GM23338 (cell line): ENCODE data around the gene CD300H. TPM values are rescaled to one million over a fixed set of nuclear protein-coding genes. Genes with fewer than 3 reads are reported as not detected.

ENCODE experiments used
- ATAC-seq: fragments of 200-7000 bp; cut with Tn5 transposase; 3 replicates; pipeline ENCODE4 v1.9.1; 2020
- DNase-seq: peaks from one replicate; pipeline ENCODE4 v3.0.0-alpha.2; 2015; ENCODE audit warnings: low spot score
- H2AFZ ChIP-seq: fragments of 200-600 bp; sonication (generic); 2 replicates; pipeline ENCODE4 v1.8.0; 2016; ENCODE audit warnings: antibody characterized with exemption, mild to moderate bottlenecking, moderate library complexity
- H3F3A ChIP-seq: fragments of 200-600 bp; sonication (generic); replicated peaks from 2 replicates; pipeline ENCODE4 v1.8.0; 2017; ENCODE audit warnings: antibody characterized with exemption, mixed run types, low read depth
- H3K27ac ChIP-seq: fragments of 200-600 bp; sonication (generic); 2 replicates; pipeline ENCODE4 v1.6.1; 2016; ENCODE audit warnings: low read depth
- H3K27me3 ChIP-seq: fragments of 200-600 bp; sonication (generic); 2 replicates; pipeline ENCODE4 v1.8.0; 2016; ENCODE audit warnings: mild to moderate bottlenecking, mixed run types, moderate library complexity; ENCODE audit not compliant: insufficient read depth
- H3K36me3 ChIP-seq: fragments of 200-600 bp; sonication (generic); 2 replicates; pipeline ENCODE4 v1.8.0; 2016; ENCODE audit warnings: mild to moderate bottlenecking; ENCODE audit not compliant: insufficient read depth
- H3K4me1 ChIP-seq: fragments of 200-600 bp; sonication (generic); 2 replicates; pipeline ENCODE4 v1.8.0; 2016; ENCODE audit warnings: mild to moderate bottlenecking, moderate library complexity; ENCODE audit not compliant: insufficient read depth
- H3K4me2 ChIP-seq: fragments of 200-600 bp; sonication (generic); 2 replicates; pipeline ENCODE4 v1.7.1; 2017; ENCODE audit warnings: mixed run types
- H3K4me3 ChIP-seq: fragments of 200-600 bp; sonication (generic); 2 replicates; pipeline ENCODE4 v1.6.1; 2016; ENCODE audit warnings: mixed run types
- H3K79me2 ChIP-seq: fragments of 200-600 bp; sonication (generic); replicated peaks from 2 replicates; pipeline ENCODE4 v1.8.0; 2017; ENCODE audit warnings: mild to moderate bottlenecking; ENCODE audit not compliant: insufficient read depth
- H3K9me2 ChIP-seq: fragments of 200-600 bp; sonication (generic); 2 replicates; pipeline ENCODE4 v1.8.0; 2017; ENCODE audit not compliant: insufficient read depth
- H4K20me1 ChIP-seq: fragments of 200-600 bp; sonication (generic); replicated peaks from 2 replicates; pipeline ENCODE4 v1.8.0; 2017; ENCODE audit warnings: mild to moderate bottlenecking; ENCODE audit not compliant: insufficient read depth
- H3K27ac Mint-ChIP-seq: 2 replicates; pipeline ENCODE4 v1.8.0; 2020; ENCODE audit warnings: inconsistent platforms, mild to moderate bottlenecking, moderate library complexity, mixed read lengths
- H3K27me3 Mint-ChIP-seq: 3 replicates; pipeline ENCODE4 v1.8.0; 2022; ENCODE audit warnings: low read depth, mild to moderate bottlenecking, moderate library complexity, mixed read lengths, inconsistent platforms; ENCODE audit not compliant: insufficient read depth, poor library complexity
- H3K36me3 Mint-ChIP-seq: 3 replicates; pipeline ENCODE4 v1.8.0; 2021; ENCODE audit warnings: low read depth, mild to moderate bottlenecking, inconsistent platforms, moderate library complexity, mixed read lengths
- H3K4me1 Mint-ChIP-seq: 3 replicates; pipeline ENCODE4 v1.8.0; 2020; ENCODE audit warnings: mild to moderate bottlenecking, inconsistent platforms, mixed read lengths
- H3K4me3 Mint-ChIP-seq: 3 replicates; pipeline ENCODE4 v1.8.0; 2021; ENCODE audit warnings: moderate library complexity, mild to moderate bottlenecking, inconsistent platforms, mixed read lengths
- H3K9me3 Mint-ChIP-seq: 3 replicates; pipeline ENCODE4 v1.8.0; 2020; ENCODE audit warnings: moderate library complexity, mild to moderate bottlenecking, inconsistent platforms, mixed read lengths
- CREB1 ChIP-seq: fragments of 250-450 bp; sonication (Bioruptor Pico); IDR thresholded peaks from 2 replicates; pipeline ENCODE4 v1.5.0; 2020; ENCODE audit warnings: low read depth, mild to moderate bottlenecking, moderate library complexity
- JUNB ChIP-seq: IDR thresholded peaks from one replicate; pipeline ENCODE4 v1.6.1; 2016; ENCODE audit warnings: antibody characterized with exemption; ENCODE audit not compliant: unreplicated experiment
- STAT1 ChIP-seq: IDR thresholded peaks from one replicate; pipeline ENCODE4 v1.6.1; 2016; ENCODE audit warnings: antibody characterized with exemption; ENCODE audit not compliant: unreplicated experiment
- ZNF114 ChIP-seq: fragments of 250-450 bp; sonication (Bioruptor Pico); IDR thresholded peaks from 2 replicates; pipeline ENCODE4 v1.5.0; 2020; ENCODE audit warnings: mild to moderate bottlenecking, moderate library complexity
- polyA plus RNA-seq: library from polyadenylated mRNA; unstranded; fragments of >200 nt; fragmentation: Nextera tagmentation; extraction: Ambion mirVana; gene quantifications from 2 replicates; pipeline ENCODE4 v1.2.1, GENCODE V29; 2016
- total RNA-seq: library from RNA; depleted of rRNA; stranded (reverse); fragments of >200 nt; shearing (Covaris generic); gene quantifications from 2 replicates; pipeline ENCODE4 v1.2.3, GENCODE V29; 2014
- TF ChIP-seq, protein P1 (sequence below): fragments of 250-450 bp; sonication (Bioruptor Pico); IDR thresholded peaks from 2 replicates; pipeline ENCODE4 v1.5.0; 2020; ENCODE audit warnings: mild to moderate bottlenecking, moderate library complexity
- TF ChIP-seq, protein P2 (sequence below): IDR thresholded peaks from 2 replicates; pipeline ENCODE4 v1.6.1; 2016; ENCODE audit warnings: antibody characterized with exemption

Gene CD300H
- total and polyA plus RNA-seq, 2 experiments from 2014 or later = not detected

DNA sequence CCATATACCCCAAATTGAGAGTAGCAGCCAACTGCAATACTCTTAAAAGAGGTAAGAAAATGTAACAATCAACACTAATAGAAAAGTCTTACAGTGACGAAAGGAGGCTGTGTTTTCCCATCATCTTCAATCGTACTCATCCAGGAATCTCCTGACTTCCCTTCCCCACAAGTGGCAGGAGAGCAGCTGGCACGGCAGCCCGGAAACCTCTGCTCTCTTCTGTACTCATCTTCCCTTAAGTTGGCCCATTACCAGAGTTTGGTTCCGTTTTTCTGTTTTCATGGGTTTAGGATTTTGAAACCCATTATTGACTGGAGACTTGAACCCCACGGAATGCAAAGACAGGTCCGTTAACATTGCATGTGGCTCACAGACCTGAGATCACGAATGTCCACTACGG is 11.7 kb upstream of the CD300H start (continued):
- TF ChIP-seq, protein P1, sequence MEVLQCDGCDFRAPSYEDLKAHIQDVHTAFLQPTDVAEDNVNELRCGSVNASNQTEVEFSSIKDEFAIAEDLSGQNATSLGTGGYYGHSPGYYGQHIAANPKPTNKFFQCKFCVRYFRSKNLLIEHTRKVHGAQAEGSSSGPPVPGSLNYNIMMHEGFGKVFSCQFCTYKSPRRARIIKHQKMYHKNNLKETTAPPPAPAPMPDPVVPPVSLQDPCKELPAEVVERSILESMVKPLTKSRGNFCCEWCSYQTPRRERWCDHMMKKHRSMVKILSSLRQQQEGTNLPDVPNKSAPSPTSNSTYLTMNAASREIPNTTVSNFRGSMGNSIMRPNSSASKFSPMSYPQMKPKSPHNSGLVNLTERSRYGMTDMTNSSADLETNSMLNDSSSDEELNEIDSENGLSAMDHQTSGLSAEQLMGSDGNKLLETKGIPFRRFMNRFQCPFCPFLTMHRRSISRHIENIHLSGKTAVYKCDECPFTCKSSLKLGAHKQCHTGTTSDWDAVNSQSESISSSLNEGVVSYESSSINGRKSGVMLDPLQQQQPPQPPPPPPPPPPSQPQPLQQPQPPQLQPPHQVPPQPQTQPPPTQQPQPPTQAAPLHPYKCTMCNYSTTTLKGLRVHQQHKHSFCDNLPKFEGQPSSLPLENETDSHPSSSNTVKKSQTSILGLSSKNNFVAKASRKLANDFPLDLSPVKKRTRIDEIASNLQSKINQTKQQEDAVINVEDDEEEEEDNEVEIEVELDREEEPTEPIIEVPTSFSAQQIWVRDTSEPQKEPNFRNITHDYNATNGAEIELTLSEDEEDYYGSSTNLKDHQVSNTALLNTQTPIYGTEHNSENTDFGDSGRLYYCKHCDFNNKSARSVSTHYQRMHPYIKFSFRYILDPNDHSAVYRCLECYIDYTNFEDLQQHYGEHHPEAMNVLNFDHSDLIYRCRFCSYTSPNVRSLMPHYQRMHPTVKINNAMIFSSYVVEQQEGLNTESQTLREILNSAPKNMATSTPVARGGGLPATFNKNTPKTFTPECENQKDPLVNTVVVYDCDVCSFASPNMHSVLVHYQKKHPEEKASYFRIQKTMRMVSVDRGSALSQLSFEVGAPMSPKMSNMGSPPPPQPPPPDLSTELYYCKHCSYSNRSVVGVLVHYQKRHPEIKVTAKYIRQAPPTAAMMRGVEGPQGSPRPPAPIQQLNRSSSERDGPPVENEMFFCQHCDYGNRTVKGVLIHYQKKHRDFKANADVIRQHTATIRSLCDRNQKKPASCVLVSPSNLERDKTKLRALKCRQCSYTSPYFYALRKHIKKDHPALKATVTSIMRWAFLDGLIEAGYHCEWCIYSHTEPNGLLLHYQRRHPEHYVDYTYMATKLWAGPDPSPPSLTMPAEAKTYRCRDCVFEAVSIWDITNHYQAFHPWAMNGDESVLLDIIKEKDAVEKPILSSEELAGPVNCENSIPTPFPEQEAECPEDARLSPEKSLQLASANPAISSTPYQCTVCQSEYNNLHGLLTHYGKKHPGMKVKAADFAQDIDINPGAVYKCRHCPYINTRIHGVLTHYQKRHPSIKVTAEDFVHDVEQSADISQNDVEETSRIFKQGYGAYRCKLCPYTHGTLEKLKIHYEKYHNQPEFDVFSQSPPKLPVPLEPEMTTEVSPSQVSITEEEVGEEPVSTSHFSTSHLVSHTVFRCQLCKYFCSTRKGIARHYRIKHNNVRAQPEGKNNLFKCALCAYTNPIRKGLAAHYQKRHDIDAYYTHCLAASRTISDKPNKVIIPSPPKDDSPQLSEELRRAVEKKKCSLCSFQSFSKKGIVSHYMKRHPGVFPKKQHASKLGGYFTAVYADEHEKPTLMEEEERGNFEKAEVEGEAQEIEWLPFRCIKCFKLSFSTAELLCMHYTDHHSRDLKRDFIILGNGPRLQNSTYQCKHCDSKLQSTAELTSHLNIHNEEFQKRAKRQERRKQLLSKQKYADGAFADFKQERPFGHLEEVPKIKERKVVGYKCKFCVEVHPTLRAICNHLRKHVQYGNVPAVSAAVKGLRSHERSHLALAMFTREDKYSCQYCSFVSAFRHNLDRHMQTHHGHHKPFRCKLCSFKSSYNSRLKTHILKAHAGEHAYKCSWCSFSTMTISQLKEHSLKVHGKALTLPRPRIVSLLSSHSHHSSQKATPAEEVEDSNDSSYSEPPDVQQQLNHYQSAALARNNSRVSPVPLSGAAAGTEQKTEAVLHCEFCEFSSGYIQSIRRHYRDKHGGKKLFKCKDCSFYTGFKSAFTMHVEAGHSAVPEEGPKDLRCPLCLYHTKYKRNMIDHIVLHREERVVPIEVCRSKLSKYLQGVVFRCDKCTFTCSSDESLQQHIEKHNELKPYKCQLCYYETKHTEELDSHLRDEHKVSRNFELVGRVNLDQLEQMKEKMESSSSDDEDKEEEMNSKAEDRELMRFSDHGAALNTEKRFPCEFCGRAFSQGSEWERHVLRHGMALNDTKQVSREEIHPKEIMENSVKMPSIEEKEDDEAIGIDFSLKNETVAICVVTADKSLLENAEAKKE (CRISPR knock-in tag) = no peak
- no peak for TF ChIP-seq ZNF114 (CRISPR knock-in tag)
- TF ChIP-seq, protein P2, sequence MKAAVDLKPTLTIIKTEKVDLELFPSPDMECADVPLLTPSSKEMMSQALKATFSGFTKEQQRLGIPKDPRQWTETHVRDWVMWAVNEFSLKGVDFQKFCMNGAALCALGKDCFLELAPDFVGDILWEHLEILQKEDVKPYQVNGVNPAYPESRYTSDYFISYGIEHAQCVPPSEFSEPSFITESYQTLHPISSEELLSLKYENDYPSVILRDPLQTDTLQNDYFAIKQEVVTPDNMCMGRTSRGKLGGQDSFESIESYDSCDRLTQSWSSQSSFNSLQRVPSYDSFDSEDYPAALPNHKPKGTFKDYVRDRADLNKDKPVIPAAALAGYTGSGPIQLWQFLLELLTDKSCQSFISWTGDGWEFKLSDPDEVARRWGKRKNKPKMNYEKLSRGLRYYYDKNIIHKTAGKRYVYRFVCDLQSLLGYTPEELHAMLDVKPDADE = no peak
- TF ChIP-seq CREB1 = no peak

DNA sequence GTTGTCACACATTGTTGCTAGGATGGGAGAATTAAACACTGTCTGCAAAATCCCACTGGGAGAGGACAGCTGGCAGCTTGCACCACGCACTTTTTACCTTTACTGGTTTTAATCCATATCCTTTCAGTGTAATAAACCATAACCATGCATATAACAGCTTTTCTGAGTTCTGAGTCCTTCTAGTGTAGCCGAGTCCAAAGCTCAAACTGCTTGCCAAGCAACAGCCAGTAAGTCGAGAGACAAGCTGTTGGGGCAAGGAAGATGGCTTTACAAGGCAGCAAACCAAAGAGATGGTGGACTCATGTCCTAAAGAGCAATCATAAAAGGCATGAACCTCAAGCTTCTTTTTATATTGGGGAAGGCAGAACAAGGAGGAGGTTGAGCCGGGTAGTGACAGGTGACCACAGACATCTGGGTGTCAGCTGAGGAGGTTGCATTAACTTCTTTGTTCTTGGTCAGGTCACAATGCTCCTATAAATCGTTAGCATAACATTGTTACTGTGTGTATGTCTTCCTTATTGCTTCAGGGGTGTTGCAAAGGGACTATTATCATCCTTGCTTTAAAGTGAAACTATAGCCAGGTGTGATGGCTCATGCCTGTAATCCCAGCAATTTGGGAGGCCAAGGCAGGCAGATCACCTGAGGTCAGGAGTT is 7.3 kb upstream of the CD300H start:
- H2AFZ ChIP-seq = no peak overlapping the region
- no peaks in the 10 kb centered on the region for H3K27me3 Mint-ChIP-seq
- H3K9me3 Mint-ChIP-seq = no peaks in the 10 kb centered on the region; the same call in 2 of the 3 replicates
- H3K4me1 ChIP-seq = no peaks in the 10 kb centered on the region
- H3K9me2 ChIP-seq = no peaks in the 10 kb centered on the region
- H3K27ac ChIP-seq = no peak overlapping the region
- H3K36me3 ChIP-seq = no peaks in the 10 kb centered on the region
- no peaks in the 10 kb centered on the region for H3K79me2 ChIP-seq
- H4K20me1 ChIP-seq = no peaks in the 10 kb centered on the region
- ATAC-seq (no peak), DNase-seq (no peak)
- H3K4me2 ChIP-seq = no peak overlapping the region
- H3K4me1 Mint-ChIP-seq = peaks cover 5% of the 10 kb centered on the region; the same call in 1 of the 3 replicates
- no peak overlapping the region for H3K4me3 ChIP-seq
- no peak overlapping the region for H3K27ac Mint-ChIP-seq
- H3K27me3 ChIP-seq = no peaks in the 10 kb centered on the region
- no peaks in the 10 kb centered on the region for H3F3A ChIP-seq
- H3K4me3 Mint-ChIP-seq = no peak overlapping the region
- no peaks in the 10 kb centered on the region; the same call in 2 of the 3 replicates for H3K36me3 Mint-ChIP-seq
- TF ChIP-seq STAT1 (no peak), ZNF114 (CRISPR knock-in tag) (no peak), JUNB (no peak)
- TF ChIP-seq, protein P1 (CRISPR knock-in tag) = no peak
